Inferior parietal cortex (tissue), 1 donor: ENCODE results near the gene GAPVD1.
"Not testable (repeated sequence)": the region's sequence is repeated elsewhere in the genome, so short reads cannot be mapped to it uniquely, and the experiment has no call there.

Experiments
- DNase-seq: peaks from one replicate; pipeline ENCODE4 v3.0.0-alpha.2; 2016; ENCODE audit errors: extremely low spot score

Gene GAPVD1

DNA sequence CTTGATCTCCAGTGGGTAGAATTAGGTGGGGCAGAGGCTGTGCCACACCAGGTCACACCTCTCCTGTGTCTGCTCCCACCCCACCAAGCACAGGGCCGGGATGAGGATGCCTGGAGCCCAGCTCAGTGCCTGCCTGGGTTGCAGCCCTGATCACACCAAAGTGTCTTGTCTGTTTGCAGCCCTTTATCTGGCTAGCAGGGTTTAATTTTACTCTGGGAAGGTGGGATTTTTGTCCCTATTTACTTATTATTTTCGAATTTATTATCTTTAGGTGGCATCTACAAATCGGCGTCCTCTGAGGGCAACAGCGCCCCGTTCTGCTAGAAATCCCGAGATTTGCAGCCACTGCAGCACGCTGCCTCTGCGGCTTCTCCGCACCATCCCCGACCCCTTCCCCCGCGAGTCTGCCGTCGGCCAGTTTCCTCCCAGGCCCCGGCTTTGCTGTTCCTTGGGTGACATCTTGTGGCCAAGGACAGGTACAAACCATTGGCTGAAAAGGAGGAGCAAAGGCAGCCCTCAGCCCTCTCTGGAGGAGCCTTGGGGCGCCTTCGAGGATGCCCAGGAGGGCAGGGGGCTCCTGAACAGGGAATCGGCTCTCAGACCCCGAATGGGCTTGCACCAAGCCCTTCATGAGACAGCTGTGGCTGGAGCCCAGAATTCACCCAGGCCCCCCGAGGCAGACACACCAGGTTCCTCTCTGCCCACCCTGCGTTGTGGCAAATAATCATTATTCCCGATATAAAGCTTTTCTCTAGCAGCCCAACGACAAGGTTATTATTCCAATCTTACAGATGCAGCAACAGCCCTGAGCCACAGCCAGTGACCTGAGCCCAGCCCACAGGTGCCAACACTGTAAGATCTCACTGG is 113.0 kb downstream of the GAPVD1 start:
- peak; percentile 76 for DNase-seq

DNA sequence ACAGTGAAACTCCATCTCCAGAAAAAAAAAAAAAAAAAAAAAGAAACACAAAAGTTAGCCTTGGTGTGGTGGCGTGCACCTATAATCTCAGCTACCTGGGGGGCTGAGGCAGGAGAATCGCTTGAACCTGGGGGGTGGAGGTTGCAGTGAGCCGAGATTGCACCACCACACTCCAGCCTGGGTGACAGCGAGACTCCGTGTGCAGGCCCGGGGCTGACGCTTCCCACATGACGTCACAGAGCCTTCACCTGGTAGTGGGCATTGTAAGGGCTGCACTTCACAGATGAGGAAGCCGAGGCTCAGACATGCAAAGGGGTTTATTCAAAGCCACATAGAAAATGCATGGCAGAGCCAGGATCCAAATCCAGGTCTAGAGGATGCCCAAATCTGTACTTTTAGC is 114.2 kb downstream of the GAPVD1 start:
- DNase-seq = no peak

DNA sequence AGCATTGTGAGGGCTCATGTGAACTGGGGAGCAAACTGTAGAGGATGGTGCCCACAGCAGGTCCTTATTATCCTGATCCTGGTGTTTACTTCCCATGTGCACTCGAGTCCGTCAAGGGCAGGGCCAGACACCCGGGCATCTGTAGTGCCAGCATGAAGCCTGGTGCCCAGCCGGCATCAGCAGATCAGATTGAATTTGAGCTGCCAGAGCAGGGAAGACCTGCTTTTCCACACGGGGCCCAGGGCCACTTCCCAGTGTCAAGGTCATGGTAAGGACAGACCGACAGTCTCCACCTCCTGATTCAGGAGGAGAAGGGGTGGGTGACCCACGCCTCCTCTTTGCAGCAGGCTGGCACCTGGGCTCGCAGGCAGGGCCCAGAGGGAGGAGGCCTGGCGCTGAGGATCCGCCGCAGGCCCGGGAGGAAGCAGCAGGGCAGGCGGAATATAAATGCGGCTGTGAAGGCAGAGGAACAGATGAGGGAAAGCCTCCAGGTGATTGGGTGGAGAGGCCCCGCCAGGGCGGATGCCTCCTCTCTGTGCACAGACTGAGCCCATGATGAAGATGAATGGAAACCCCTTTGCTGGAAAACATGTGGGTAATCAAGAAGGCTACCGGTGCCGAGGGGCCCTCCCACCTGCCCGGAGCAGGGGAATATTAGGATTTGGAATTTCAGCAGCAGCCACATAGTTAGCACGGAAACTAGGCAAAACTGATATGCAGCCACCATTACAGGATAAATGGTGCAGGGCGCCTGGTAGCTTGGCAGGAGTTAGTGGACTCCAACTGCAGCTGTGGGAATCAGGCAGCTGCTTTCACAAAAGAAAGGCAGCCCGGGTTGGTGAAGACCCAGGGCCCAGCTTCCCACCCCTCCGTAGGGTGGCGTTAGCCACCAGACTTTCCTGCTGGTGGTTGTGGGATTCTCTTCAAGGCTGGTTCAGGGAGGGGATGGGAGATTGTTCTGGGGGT is 114.9 kb downstream of the GAPVD1 start:
- no peak for DNase-seq

DNA sequence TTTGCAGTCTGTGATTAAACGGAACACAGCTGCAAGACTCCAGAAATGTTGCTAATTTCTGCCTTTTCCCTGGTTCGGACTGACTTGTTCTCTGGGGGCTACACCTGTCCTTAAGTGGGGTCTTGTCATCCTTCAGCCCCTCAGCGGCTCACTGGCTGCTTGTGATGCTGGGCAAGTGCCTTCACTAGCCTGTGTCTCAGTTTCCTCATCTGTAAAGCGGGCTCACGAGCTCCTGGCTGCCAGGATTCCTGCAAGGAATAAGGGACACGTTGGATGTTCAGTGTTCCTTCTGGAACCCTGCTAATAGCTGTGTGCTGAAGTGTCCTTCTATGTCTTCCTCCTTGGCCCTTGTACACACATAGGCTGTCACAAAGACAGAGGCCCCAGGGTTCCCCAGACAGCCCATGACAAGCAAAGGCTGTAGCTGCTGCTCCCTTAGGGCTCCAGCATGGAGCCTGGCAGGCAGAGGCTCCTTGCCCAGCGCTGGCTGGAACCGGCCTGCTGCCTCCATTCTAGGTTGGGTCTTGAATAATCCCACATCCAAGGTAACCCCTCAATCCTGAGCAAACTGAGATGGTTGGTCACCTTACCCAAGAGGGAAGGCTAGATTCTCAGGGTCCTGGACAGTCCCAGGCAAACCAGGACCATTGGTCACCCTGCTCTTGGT is 116.1 kb downstream of the GAPVD1 start:
- DNase-seq = no peak

DNA sequence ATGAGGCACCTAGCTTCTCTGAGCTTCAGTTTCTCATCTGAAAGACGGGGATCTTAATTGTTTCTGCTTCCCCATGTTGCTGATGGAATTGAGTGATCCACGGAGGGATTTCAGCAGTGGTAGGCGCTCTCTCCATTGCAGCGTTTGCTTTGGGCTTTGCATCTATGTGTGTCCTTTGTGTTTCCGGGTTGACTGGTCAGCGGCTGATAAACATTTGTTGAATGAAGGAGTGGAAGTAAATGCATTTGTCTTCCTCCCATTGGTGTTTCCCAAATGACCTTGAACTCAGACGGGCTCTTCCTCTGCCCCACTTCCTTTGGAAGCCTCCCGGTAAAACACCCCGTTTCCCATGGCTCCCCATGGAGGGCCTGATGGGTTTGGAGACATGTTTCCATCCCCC is 117.2 kb downstream of the GAPVD1 start:
- no peak for DNase-seq

DNA sequence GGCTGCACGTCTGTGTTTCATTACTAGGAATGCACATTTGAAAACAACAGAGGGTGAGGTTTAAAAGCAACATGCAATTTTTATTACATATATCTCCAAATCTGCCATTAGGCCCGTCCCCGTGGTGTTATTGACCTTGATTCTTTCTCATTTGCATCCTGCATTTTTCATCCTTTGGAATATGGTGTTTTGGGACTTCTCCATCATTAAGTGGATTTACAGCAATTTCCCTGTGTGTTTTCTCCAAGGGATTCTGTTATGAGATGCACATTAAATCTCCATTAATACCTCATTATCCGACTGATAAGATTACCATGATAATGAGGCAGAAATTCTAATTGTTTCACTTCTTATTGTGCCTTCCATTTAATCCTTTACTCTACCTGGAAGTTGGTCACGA is 117.6 kb downstream of the GAPVD1 start:
- DNase-seq = no peak

DNA sequence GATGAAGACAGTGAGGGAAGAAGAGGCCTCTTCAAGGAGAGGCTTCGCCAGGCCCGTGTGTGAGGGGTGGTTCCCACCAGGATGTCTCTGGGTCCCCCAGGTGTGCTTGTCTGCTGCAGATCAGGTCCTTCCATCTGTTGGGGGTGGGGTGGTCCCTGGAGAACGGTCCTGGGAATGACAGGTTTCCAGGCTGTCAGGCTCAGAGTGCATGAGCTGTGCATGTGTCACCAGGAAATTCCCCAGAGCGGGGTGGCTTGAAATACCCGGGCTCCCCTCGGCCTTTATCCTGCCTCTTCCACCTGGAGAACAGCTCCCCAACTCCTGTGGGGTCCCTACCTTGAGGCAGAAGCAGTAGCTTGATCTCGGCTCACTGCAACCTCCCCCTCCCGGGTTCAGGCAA is 118.8 kb downstream of the GAPVD1 start:
- DNase-seq = no peak

DNA sequence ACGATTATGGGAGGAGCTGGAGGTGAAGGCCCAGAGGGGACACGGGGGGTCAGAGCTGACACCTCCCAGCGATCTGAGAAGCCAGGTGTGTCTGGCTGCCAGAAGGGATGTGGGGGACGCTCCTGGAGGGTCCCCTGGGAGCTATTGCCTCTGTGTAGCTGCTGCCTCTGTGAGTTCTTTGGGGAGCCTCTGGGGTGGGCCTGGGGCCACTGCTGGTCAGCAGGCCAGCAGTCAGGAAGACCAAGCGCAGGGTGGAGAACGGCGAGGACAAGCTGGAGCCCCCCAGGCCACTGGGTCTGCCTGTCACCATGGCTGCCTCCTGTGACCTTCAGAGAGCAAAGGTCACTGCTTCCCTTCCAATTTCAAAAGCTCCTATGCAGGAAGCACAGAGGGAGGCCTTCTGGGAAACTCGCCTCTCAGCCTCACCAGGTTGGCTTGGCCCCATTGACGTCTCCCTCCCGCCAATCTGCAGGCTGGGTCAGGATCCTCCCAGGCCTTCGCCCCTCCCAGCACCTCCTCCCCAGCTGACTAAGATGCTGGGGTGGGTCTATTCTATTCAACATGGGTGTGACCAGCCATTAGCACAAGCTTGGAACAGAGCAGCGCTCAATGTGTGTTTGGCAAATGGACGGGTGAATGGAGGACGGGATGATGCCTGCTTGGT is 126.4 kb downstream of the GAPVD1 start:
- no peak for DNase-seq

DNA sequence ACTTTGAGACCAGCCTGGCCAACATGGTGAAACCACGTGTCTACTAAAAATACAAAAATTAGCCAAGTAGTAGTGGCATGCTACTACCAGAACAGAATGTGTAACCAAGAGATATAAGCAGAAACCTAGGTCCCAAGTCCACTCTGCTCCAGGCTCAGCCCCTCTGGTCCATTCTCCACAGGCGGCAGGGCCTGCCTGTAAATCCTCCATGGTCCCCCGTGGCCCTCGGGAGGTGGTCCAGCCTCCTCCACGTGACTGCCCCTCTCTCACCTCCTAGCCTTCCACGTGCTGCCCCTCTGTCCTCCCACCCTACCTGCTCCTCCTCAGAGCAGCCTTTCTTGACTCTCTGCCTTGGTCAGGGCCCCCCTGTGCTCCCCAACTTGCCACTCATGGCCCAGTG is 127.4 kb downstream of the GAPVD1 start:
- DNase-seq = no peak

DNA sequence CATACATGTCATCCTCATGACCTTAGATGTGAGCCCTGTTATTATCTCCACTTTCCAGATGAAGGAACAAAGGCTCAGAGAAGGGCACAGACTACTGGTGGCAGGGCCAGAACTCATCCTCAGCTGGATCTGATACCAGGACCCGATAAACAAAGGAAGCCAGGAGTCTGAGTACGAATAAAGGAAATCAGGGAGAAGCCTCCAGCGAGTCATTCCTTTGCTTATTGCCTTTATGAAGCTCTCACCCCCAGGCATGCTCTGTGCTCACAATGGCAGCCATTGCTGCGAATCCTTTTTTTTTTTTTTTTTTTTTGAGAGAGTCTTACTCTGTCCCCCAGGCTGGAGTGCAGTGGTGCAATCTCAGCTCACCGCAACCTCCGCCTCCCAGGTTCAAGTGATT is 130.1 kb downstream of the GAPVD1 start:
- no peak for DNase-seq

DNA sequence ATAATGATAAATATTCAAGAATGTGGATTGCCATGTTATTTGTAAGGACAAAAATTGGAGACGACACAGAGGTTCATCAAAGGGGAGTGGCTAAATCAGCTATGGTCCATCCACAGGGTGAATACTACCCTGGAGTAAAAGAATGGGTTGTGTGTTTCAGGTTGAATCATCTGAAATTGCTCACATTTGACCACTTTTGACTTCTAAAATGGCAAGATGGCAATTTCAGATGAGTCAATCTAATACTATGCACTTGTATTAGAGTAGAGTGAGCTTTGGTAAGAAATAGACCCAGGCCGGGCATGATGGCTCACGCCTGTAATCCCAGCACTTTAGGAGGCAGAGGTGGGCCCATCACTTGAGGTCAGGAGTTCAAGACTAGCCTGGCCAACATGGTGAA is 131.8 kb downstream of the GAPVD1 start:
- DNase-seq = no peak

DNA sequence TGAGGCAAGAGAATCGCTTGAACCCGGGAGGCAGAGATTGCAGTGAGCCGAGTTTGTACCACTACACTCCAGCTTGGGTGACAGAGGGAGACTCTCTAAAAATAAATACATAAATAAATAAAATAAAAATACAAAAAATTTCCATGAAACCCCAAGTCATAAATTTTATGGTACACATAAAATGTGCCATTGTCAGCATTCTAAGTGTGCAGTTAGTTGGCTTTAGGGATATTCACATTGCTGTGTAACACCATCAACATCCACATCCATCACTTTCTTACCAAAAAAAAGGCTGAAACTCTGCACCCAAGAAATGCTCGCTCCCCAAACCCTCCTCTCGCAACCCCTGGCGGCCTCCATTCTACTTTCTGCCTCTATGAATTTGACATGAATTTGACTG is 135.2 kb downstream of the GAPVD1 start:
- no peak for DNase-seq

DNA sequence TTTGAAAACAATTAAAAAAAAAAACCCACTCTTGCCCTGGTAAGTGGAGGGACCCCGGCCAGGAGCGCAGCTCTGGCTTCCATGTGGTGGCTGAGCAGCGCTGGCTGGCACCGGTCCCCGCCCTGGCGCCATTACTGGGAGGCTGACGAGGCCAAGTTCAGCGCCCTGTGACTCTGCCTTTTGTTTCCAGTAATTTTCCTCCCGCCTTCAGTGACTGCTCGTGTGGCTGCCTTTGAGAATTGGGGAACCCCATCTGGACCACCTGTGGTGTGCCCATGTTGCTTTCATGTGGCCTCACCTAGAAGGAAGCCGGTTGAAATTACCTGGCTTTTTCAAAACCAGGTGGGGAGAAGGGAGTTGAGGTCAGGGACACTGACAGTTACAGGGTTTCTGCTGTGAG is 136.1 kb downstream of the GAPVD1 start:
- DNase-seq = no peak

DNA sequence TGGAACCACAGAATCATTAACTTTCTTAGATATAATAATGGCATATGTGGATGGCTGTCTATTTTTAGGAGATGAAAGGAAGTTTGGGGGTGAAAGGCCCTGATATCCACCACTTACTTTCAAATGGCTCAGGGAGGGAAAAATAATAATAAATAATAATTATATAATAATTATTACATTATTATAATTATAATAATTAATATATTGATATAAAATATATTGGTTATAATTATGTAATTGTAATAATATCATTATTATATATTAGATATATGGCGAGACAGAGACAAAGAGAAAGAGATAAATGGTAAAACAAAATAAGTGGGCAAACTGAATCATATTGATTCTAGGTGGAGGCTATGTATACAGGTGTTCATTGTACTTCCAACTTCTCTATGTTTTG is 136.6 kb downstream of the GAPVD1 start:
- DNase-seq = no peak

DNA sequence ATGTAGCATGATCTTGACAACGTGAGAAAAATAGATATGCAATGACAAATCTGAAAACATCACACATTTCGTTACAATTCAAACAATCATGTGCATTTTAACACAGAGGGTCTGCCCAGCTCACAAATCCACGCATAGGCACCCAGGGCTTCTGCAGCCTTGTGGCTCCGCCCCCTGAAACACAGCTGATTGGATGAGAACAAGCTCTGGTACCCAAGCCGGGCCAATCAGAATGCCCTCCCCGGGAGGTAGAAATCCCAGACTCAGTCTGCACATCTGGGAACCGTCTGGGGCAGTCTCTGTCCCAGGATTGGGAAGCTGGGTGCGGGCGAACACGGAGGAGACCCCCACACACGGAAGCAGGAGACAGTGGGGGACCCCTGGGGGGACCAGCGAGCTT is 137.5 kb downstream of the GAPVD1 start:
- no peak for DNase-seq

DNA sequence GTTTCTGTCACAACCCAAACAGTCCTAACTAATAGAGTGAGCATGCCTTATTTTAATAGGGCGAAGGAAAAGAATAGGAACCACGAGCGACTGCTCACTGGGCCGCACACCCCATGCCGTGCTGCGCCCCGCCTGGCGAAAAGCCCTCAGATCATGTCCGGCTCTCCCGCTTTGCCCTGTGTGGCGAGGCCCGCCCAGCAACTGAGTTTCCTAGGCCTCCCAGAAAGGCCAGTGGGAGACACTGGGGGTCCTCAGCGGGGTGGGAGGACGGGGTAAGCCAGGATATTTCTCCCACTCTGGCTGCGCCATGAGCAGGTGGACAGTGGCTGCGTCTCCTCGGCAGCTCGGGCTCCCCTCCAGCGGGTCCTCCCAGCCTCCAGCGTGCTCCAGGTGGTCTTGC is 138.0 kb downstream of the GAPVD1 start:
- DNase-seq = no peak

DNA sequence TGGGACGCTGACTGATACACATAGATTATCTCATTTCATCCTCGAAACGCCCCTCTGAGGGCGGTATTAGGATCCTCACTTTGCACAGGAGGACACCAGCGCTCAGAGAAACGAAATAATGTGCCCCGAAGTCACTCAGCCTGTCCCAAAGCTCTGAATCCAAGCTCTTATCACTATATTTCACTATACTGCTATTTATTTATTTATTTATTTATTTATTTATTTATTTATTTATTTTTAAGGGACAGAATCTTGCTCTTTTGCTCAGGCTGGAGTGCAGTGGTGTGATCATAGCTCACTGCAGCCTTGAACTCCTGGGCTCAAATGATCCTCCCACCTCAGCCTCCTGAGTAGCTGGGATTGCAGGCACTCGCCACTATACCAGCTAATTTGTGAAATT is 138.6 kb downstream of the GAPVD1 start:
- not testable (repeated sequence) for DNase-seq

DNA sequence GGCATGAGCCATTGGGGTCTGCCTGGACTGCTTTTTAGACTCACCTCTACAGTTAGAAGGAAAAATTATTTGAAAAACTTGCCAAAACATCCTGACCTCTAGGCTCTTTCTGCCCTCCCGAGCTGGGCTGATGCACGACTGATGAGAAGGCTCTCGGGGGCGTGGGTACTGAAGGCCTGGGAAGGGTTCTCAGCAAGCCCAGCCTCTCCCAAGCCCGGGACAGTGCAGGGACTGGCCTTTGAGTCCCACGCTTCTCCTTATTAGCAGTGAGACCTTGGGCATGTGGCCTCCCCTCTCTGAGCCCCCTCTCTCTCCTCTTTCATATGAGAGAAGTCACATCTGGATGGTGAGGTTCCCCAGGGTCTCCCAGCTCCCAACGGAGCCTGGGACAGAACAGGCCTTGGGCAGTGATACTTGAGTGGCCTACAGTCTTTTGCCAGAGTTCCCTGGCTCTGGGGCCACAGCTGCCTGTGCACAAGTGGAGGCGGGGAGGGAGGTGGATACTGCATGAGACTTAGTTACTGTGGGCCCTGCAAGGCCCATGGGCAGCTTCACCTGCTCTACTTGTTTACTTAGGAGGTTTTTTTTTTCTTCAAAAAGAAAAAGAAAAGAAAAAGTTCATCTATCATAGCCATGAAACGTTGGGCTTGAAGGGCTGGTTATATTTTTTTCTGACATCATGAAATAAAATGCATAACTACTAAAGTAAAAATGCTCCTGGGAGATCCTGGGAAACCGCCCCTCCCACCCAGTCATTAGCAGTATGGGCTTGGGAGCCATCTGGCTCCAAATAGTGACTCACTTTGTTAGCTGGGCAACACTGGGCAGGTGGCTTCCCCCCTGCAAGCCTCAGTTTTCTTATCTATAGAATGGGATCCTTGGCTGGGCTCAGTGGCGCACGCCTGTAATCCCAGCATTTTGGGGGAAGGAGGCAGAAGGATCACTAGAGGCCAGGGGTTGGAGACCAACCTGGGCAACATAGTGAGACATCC is 139.4 kb downstream of the GAPVD1 start:
- DNase-seq = no peak

DNA sequence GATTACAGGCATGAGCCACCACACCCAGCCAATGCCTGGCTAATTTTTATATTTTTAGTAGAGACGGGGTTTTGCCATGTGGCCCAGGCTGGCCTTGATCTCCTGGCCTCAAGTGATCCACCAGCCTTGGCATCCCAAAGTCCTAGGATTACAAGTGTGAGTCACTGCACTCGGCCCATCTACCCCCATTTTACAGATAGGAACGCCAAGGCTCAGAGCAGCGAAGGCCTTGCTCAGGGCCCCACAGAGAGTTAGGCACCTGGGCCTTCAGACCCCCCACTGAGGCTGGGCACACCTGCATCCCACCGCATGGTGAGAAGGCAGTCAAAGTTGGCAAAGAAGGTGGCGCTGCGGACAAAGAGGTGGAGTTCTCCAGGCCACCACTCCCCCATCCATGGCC is 143.1 kb downstream of the GAPVD1 start:
- DNase-seq = no peak
